Kidney (tissue), 14 donors: ENCODE results near the gene DNHD1. TPM values are rescaled to one million over a fixed set of nuclear protein-coding genes. Genes with fewer than 3 reads are reported as not detected.

Source experiments
- DNase-seq, 5 donors: peaks; one replicate each; pipeline ENCODE4 v3.0.0-alpha.2; 2013 to 2020
- FAIRE-seq: peaks from 2 replicates; lab custom pipeline; 2012; peaks lifted over from hg19 to GRCh38; lab: Jason Lieb, UNC
- H3K27ac ChIP-seq, 2 donors: one replicate each; pipeline ENCODE4 v1.7.0; 2013; ENCODE audit warnings: low read depth in 2 of 2, low read length in 2 of 2, inconsistent platforms in 1 of 2
- H3K27me3 ChIP-seq: one replicate; pipeline ENCODE4 v1.7.1; 2013; ENCODE audit warnings: low read length, inconsistent platforms; ENCODE audit not compliant: control insufficient read depth, insufficient read depth
- H3K36me3 ChIP-seq, 3 donors: one replicate each; pipeline versions ENCODE4 v1.7.0 to v1.7.1; 2013; ENCODE audit warnings: low read length in 3 of 3, control low read depth in 1 of 3, inconsistent platforms in 1 of 3; ENCODE audit not compliant: insufficient read depth in 3 of 3, control insufficient read depth in 2 of 3
- H3K4me1 ChIP-seq, 3 donors: one replicate each; pipeline versions ENCODE4 v1.7.0 to v1.7.1; 2013; ENCODE audit warnings: low read length in 3 of 3, inconsistent platforms in 1 of 3, low read depth in 1 of 3; ENCODE audit not compliant: control insufficient read depth in 2 of 3, insufficient read depth in 2 of 3
- H3K4me3 ChIP-seq, 3 donors: one replicate each; pipeline versions ENCODE4 v1.7.0 to v1.8.1; 2013; ENCODE audit warnings: low read length in 3 of 3, control low read depth in 1 of 3, inconsistent platforms in 1 of 3
- H3K9ac ChIP-seq, 3 donors: one replicate each; pipeline versions ENCODE4 v1.7.0 to v1.7.1; 2013; ENCODE audit warnings: low read length in 3 of 3, control low read depth in 1 of 3, inconsistent platforms in 1 of 3
- H3K9me3 ChIP-seq, 3 donors: one replicate each; pipeline versions ENCODE4 v1.7.0 to v1.7.1; 2013; ENCODE audit warnings: low read length in 3 of 3, control low read depth in 1 of 3, inconsistent platforms in 1 of 3; ENCODE audit not compliant: control insufficient read depth in 2 of 3, insufficient read depth in 1 of 3
- CTCF ChIP-seq: IDR thresholded peaks from 3 replicates; pipeline ENCODE4 v1.5.1; 2012; ENCODE audit warnings: mild to moderate bottlenecking, moderate library complexity, borderline replicate concordance; ENCODE audit not compliant: insufficient read depth; ENCODE audit errors: extremely low read depth
- intact Hi-C: fragments of 100-400 bp; cut with DNase I; formaldehyde crosslinking; loops from one replicate; pipeline ENCODE4 v1.11.1; 2022
- polyA plus RNA-seq: library from polyadenylated mRNA; stranded (reverse); fragments of 350-450 nt; fragmentation: Illumina TruSeq; extraction: RNeasy Lipid Tissue Mini Kit (QIAGEN cat#74804); gene quantifications from one replicate; pipeline ENCODE4 v1.2.3, GENCODE V29; 2014; ENCODE audit warnings: low read depth, low replicate concordance; ENCODE audit not compliant: insufficient read depth
- total RNA-seq: library from RNA; stranded (reverse); fragmentation: NEBNext Ultra II Directional; extraction: Animal tissue kit (Norgen Biotek cat#: 25700); gene quantifications from one replicate; pipeline ENCODE4 v1.2.1, GENCODE V29; 2021
- donor health status: control.
- donor health status: control.
- donor health status: control.
- donor health status: control.
- donor health status: control.
- donor health status: DM: yes; HTN: yes; CAD: no.
- donor health status: Normal renal cell carcinoma (clear cell type).

The DNHD1 gene
- total and polyA plus RNA-seq, 2 donors from 2014 or later: 3.5 to 10.1 TPM

GRCh38 chr11:6452219-6452618 is 44.9 kb upstream of the DNHD1 start:
- FAIRE-seq (no peak), DNase-seq (no peak)
- intact Hi-C loops: no loop called here
- no peaks in the 10 kb centered on the region for H3K9me3 ChIP-seq
- H3K27ac ChIP-seq: no peak overlapping the region
- no peak overlapping the region for H3K9ac ChIP-seq
- no peaks in the 10 kb centered on the region for H3K27me3 ChIP-seq
- H3K4me1 ChIP-seq: no peaks in the 10 kb centered on the region
- TF ChIP-seq CTCF: no peak
- H3K36me3 ChIP-seq: peaks cover 0 to 48% (median 47%) of the 10 kb centered on the region in 3 donors
- no peak overlapping the region for H3K4me3 ChIP-seq

DNA sequence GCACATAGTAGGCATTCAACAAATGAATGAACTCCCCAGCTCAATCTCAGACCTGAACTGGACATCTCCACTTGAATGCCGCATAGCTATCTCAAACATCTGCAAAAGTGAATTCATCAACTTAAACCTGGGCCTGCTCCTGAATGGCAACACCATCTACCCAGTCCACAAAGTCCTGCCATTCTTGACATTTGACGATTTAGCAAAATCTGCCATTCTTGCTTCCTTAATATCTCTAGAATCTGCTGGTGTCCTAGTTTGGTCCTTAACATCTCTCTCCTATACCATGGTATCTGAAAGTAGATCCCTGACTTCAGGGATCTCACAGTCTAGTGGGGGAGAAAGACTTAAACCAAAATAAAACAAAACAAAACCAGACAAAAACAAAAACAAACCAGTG is 43.9 kb upstream of the DNHD1 start:
- peaks cover 0 to 52% (median 48%) of the 10 kb centered on the region in 3 donors for H3K36me3 ChIP-seq

DNA sequence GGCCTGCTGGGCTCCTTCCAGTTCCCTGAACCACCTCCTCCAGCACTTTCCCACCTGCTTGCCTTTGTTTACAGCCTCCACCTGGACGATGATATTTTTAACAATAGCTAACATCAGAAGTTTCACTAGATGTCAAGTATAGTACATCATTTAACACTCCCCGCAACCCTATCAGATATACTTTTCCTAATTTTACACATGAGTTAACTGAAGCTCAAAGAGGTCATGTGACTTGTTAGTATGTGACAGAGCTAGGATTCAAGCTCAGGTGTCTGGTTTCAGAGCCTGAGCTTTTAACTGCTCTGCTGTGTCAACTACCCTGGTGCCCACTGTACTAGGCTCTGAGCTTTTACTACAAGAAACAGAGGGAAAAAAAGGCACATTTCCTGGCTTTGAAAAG is 42.0 kb upstream of the DNHD1 start:
- H3K27ac ChIP-seq: no peak overlapping the region
- H3K36me3 ChIP-seq: peaks cover 0 to 37% (median 37%) of the 10 kb centered on the region in 3 donors
- H3K9ac ChIP-seq: no peak overlapping the region
- TF ChIP-seq CTCF: no peak
- H3K4me3 ChIP-seq: no peak overlapping the region
- intact Hi-C loops: no loop called here
- peak in 3 of 5 donors; percentile 50 to 81 (median 80) for DNase-seq
- no peaks in the 10 kb centered on the region for H3K9me3 ChIP-seq
- peaks cover 0 to 5% (median 0%) of the 10 kb centered on the region in 3 donors for H3K4me1 ChIP-seq
- FAIRE-seq: no peak
- no peaks in the 10 kb centered on the region for H3K27me3 ChIP-seq

More for the DNA sequence above, 43.9 kb upstream of the DNHD1 start:
- no peak overlapping the region for H3K4me3 ChIP-seq
- DNase-seq (no peak), FAIRE-seq (no peak)
- H3K27ac ChIP-seq: no peak overlapping the region
- no peaks in the 10 kb centered on the region for H3K27me3 ChIP-seq
- TF ChIP-seq CTCF: no peak
- H3K9me3 ChIP-seq: no peaks in the 10 kb centered on the region
- H3K9ac ChIP-seq: no peak overlapping the region
- intact Hi-C loops: no loop called here
- H3K4me1 ChIP-seq: no peaks in the 10 kb centered on the region
